HG02610 (cell line): ENCODE measurements around the gene WDSUB1.

Source experiments
- ATAC-seq: cut with Tn5 transposase; IDR thresholded peaks from one replicate; pipeline ENCODE4 v1.9.1; 2021; ENCODE audit warnings: mild to moderate bottlenecking, moderate library complexity; ENCODE audit not compliant: unreplicated experiment

The WDSUB1 gene

DNA sequence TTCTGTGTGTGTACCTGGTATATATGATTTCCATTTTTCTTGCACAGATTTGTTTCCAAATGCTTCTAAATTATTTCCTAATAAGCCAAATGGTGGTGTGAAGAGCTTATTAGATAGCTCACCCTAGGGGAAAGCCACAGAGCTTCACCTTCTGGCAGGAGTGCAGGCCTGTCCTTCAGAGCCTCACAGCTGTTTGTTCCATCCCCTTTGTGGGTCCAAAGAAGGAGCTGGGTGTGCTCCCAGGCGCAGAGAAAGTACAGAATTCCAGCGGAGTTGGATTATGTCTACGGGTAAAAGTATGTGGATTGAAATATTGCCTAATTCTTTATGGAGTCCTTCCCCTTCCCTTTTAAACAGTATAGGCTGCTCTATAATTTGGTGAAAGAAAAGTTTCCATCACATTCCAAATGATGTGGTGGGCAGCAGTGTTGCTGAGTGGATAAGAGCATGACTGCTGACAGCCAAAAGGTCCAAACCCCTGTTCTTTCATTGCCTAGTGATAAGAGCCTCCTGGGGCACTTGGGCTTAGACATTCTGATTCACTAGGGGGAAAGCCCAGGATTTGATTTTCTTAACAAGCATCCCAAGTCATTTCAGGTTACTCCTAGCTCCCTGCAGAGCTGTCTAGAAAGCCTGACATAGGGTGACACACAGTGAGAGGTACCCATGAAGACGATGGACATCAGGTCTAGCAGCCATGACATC, 86.6 kb downstream of the WDSUB1 start:
- ATAC-seq, result no peak

- ATAC-seq, result no peak
Measured at GRCh38 chr2:159199236-159199635, 87.3 kb downstream of the WDSUB1 start.

- ATAC-seq, result no peak
Measured at GRCh38 chr2:159196393-159196925, 90.0 kb downstream of the WDSUB1 start.

DNA sequence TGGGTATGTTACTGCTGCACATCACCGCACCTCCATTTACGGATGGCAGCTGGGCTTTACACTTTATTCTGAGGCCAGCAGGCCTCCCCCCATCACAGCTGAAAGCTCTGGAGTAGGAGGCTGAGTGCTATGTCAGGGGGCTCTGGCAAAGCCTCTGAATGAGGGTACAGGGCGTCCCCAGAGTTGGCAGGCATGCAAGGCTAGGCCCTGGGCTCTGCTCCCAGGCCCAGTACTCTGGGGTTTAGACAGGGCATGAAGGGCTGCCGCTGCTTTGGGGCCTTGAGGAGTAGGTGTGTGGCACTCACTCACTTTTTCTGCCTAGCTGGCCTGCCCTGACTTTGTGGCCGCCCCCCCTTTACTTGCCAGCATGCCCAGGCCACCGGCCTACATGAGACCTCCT, 90.8 kb downstream of the WDSUB1 start:
- no peak for ATAC-seq

DNA sequence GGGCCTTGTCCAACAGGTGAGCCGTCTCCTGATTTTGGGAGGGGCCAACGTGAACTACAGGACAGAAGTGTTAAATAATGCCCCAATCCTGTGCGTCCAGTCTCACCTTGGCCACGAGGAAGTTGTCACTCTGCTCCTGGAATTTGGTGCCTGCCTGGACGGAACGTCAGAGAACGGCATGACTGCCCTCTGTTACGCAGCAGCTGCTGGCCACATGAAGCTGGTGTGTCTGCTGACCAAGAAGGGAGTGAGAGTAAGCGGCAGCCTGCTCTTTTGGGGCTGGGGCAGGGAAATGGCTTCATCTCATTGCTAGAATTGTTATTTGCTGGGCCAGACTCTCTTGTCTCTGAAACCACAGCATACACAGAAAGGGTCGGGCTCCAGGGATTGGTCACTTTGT, 92.3 kb downstream of the WDSUB1 start:
- no peak for ATAC-seq

- no peak for ATAC-seq
Measured at GRCh38 chr2:159193791-159194190, 92.7 kb downstream of the WDSUB1 start.

- no peak for ATAC-seq
Measured at GRCh38 chr2:159192371-159192918, 94.1 kb downstream of the WDSUB1 start.

- no peak for ATAC-seq
Measured at GRCh38 chr2:159188449-159188848, 98.1 kb downstream of the WDSUB1 start.

DNA sequence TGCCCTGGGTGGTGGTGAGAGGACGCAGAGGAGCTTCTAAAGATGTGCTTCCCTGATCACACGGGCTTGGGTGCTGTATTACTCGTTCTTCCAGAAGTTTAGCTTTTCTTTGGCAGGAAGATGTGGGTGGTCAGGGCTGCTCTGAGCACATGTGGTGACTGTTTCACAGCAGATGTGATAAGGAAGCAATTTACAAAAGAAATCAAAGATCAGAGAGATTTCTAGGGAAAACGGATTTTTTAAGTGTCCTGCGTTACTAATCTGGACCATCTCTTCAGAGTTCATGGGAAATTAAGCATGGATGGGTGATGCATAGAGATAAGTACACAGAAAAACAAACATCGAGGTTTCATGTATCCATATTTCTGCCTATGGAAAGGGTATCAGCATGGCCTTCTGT, 99.4 kb downstream of the WDSUB1 start:
- no peak for ATAC-seq

DNA sequence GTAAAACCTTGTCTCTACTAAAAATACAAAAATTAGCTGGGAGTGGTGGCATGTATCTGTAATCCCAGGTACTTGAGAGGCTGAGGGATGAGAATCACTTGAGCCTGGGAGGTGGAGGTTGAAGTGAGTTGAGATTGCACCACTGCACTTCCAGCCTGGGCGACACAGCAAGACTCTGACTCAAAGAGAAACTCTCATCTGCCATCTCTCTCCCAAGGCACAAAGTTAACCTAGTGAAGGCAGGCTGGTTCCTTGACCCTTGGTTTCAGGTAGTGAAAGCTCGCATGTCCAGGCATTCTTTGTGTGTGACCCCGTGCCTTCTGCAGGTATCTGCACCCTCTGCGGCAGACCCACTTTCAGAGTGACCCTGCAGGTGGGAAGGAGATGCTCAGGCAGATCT, 100.0 kb downstream of the WDSUB1 start:
- no peak for ATAC-seq
